ENCODE results near the gene NCMAP.

DNA sequence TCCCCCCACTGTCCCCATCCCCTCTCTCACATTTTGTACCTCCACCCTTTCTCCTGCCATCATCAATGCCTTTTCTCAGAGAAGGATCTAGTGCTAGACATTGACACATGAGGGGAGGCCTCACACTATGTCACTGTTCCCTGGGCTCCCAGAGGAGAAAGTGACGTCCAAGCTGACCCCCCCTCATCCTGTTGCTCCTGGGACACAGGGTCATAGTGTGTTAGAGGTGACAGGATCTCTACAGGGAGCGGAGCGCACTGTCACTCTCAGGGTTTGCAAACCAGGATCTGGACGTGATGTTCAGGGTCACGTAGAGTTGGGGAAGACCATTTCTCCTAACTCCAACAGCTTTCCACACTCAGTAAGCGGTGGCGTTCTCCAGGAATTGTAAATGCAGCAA is 2.6 kb downstream of the NCMAP start:
- TF ChIP-seq, protein P1, sequence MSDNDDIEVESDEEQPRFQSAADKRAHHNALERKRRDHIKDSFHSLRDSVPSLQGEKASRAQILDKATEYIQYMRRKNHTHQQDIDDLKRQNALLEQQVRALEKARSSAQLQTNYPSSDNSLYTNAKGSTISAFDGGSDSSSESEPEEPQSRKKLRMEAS (IDR thresholded peaks at IDR 0.05; ENCODE audit: low read depth, low read length): no peak
- TF ChIP-seq CTCF (IDR thresholded peaks at IDR 0.05; ENCODE audit: low read depth, low read length): no peak

Measured in NB4 (cell line).